OCI-LY3 (cell line): Measurements from ENCODE around the gene FRMD6.

ENCODE experiments used
- EZH2phosphoT487 ChIP-seq: fragments of 200-600 bp; shearing (Covaris generic); IDR thresholded peaks from 2 replicates; pipeline ENCODE4 v1.6.1; 2018; ENCODE audit warnings: antibody characterized with exemption, mixed run types, low read depth
- TF ChIP-seq, protein P1 (sequence below): fragments of 200-600, 300-600 bp; sonication (generic); IDR thresholded peaks from 2 replicates; pipeline ENCODE4 v1.5.1; 2014; ENCODE audit warnings: antibody characterized with exemption, low read length, low read depth

- TF ChIP-seq, protein P1, sequence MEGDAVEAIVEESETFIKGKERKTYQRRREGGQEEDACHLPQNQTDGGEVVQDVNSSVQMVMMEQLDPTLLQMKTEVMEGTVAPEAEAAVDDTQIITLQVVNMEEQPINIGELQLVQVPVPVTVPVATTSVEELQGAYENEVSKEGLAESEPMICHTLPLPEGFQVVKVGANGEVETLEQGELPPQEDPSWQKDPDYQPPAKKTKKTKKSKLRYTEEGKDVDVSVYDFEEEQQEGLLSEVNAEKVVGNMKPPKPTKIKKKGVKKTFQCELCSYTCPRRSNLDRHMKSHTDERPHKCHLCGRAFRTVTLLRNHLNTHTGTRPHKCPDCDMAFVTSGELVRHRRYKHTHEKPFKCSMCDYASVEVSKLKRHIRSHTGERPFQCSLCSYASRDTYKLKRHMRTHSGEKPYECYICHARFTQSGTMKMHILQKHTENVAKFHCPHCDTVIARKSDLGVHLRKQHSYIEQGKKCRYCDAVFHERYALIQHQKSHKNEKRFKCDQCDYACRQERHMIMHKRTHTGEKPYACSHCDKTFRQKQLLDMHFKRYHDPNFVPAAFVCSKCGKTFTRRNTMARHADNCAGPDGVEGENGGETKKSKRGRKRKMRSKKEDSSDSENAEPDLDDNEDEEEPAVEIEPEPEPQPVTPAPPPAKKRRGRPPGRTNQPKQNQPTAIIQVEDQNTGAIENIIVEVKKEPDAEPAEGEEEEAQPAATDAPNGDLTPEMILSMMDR = no peak
- no peak for TF ChIP-seq EZH2phosphoT487
Observed at GRCh38 chr14:51663783-51664326, 12.1 kb downstream of the FRMD6 start.
